Spleen (tissue), 7 donors: ENCODE data around the gene ENDOV.

Source experiments
- CTCF ChIP-seq, 11 experiments: fragments of 200-600 bp in 7 of 11; fragments of 450-650 bp in 4 of 11; sonication (generic) in 4 of 11; IDR thresholded peaks in 8 of 11; conservative IDR thresholded peaks in 3 of 11; 1 replicate in 7 of 11; 2 replicates in 4 of 11; pipeline versions ENCODE4 v1.4.0 to v1.8.0; 2016 to 2021; ENCODE audit warnings: antibody characterized with exemption in 11 of 11, inconsistent platforms in 4 of 11, mild to moderate bottlenecking in 1 of 11
- POLR2AphosphoS5 ChIP-seq, 3 donors: sonication (generic); formaldehyde crosslinking; IDR thresholded peaks; one replicate each; pipeline ENCODE4 v1.5.1; 2017; ENCODE audit warnings: antibody characterized with exemption in 3 of 3
- donor health status: DM: no; HTN: no; CAD: no; lungs with moderate emphysema.
- donor health status: DM: no; HTN: no; CAD: no.
- donor health status: DM: no; HTN: no; CAD: no.

- no peak for TF ChIP-seq CTCF (IDR thresholded peaks at IDR 0.05 in 8 of 11, conservative IDR thresholded peaks at IDR 0.05 in 3 of 11)
- TF ChIP-seq POLR2AphosphoS5 (IDR thresholded peaks at IDR 0.05), result no peak
These were observed 60.3 kb downstream of the ENDOV start for GRCh38 chr17:80474961-80475909.
